HL-60 (cell line): ENCODE measurements around the gene HORMAD2.

ENCODE experiments used
- DNase-seq, 2 experiments: peaks; one replicate each; pipeline ENCODE4 v3.0.0-alpha.2; 2010 to 2020; ENCODE audit warnings: low read depth in 1 of 2, low spot score in 1 of 2
- H3K27ac ChIP-seq: fragments of 250-450 bp; sonication (Bioruptor Pico); replicated peaks from 2 replicates; pipeline ENCODE4 v1.5.1; 2020; ENCODE audit warnings: mild to moderate bottlenecking, moderate library complexity
- H3K27me3 ChIP-seq: fragments of 250-450 bp; sonication (Bioruptor Pico); 2 replicates; pipeline ENCODE4 v1.5.1; 2021; ENCODE audit warnings: mild to moderate bottlenecking, moderate library complexity; ENCODE audit not compliant: insufficient read depth, poor library complexity, severe bottlenecking
- H3K4me3 ChIP-seq: replicated peaks from 2 replicates; pipeline ENCODE4 v1.5.1; 2011; ENCODE audit warnings: mild to moderate bottlenecking, control low read depth, low read length; ENCODE audit not compliant: insufficient read depth
- CTCF ChIP-seq: IDR thresholded peaks from one replicate; pipeline ENCODE4 v1.5.1; 2011; ENCODE audit warnings: low read length, control low read depth, inconsistent platforms; ENCODE audit not compliant: insufficient read depth
- GABPA ChIP-seq: IDR thresholded peaks from 2 replicates; pipeline ENCODE4 v1.6.1; 2012; ENCODE audit warnings: low read depth
- POLR2AphosphoS5 ChIP-seq: IDR thresholded peaks from 2 replicates; pipeline ENCODE4 v1.6.1; 2012; ENCODE audit warnings: low read depth
- SPI1 ChIP-seq: IDR thresholded peaks from 2 replicates; pipeline ENCODE4 v1.6.1; 2012; ENCODE audit warnings: low read depth, mild to moderate bottlenecking, borderline replicate concordance
- TF ChIP-seq, protein P1 (sequence below): IDR thresholded peaks from 2 replicates; pipeline ENCODE4 v1.6.1; 2012; ENCODE audit warnings: low read depth; ENCODE audit not compliant: insufficient replicate concordance

The HORMAD2 gene

GRCh38 chr22:30041881-30042280 lies 38.4 kb upstream of the HORMAD2 start:
- TF ChIP-seq, protein P1, sequence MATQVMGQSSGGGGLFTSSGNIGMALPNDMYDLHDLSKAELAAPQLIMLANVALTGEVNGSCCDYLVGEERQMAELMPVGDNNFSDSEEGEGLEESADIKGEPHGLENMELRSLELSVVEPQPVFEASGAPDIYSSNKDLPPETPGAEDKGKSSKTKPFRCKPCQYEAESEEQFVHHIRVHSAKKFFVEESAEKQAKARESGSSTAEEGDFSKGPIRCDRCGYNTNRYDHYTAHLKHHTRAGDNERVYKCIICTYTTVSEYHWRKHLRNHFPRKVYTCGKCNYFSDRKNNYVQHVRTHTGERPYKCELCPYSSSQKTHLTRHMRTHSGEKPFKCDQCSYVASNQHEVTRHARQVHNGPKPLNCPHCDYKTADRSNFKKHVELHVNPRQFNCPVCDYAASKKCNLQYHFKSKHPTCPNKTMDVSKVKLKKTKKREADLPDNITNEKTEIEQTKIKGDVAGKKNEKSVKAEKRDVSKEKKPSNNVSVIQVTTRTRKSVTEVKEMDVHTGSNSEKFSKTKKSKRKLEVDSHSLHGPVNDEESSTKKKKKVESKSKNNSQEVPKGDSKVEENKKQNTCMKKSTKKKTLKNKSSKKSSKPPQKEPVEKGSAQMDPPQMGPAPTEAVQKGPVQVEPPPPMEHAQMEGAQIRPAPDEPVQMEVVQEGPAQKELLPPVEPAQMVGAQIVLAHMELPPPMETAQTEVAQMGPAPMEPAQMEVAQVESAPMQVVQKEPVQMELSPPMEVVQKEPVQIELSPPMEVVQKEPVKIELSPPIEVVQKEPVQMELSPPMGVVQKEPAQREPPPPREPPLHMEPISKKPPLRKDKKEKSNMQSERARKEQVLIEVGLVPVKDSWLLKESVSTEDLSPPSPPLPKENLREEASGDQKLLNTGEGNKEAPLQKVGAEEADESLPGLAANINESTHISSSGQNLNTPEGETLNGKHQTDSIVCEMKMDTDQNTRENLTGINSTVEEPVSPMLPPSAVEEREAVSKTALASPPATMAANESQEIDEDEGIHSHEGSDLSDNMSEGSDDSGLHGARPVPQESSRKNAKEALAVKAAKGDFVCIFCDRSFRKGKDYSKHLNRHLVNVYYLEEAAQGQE, result no peak
- no peak for TF ChIP-seq POLR2AphosphoS5
- no peak for TF ChIP-seq GABPA
- no peak for TF ChIP-seq CTCF
- TF ChIP-seq SPI1, result no peak
- Histone ChIP-seq H3K4me3 (no peak overlapping the region), H3K27me3 (no peaks in the 10 kb centered on the region), H3K27ac (no peak overlapping the region)
- no peak for DNase-seq

DNA sequence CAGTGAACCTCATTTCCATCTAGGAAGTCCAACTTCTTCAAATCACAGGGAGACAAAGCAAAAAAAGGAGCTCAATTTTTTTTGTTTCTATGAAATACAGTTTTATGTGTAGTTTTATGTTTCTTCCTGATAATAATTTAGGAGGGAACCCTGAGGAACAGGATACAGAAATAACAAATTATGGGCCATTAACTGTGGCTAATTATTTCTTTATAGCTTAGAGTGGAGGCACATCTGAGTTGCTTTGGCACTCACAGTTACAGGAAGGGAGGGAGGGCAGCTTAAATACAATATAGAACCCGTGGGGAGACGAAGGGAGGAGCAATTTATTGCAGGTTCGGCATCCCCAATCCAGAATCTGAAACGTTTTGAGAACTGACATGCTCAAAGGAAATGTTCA lies 37.1 kb upstream of the HORMAD2 start:
- no peak overlapping the region for H3K27ac ChIP-seq
- DNase-seq, result no peak
- TF ChIP-seq SPI1 (no peak), GABPA (no peak), CTCF (no peak), POLR2AphosphoS5 (no peak)
- TF ChIP-seq, protein P1, result no peak
- H3K27me3 ChIP-seq, result no peaks in the 10 kb centered on the region
- H3K4me3 ChIP-seq, result no peak overlapping the region

- Histone ChIP-seq H3K27me3 (no peaks in the 10 kb centered on the region), H3K27ac (no peak overlapping the region), H3K4me3 (no peak overlapping the region)
- DNase-seq, result no peak
- TF ChIP-seq CTCF, result no peak
- TF ChIP-seq, protein P1, result no peak
- no peak for TF ChIP-seq SPI1
- no peak for TF ChIP-seq GABPA
- no peak for TF ChIP-seq POLR2AphosphoS5
Observed at GRCh38 chr22:30044369-30044768, 35.9 kb upstream of the HORMAD2 start.
